ENCODE data around the gene GPBP1L1.
"Not testable (repeated sequence)": the region's sequence is repeated elsewhere in the genome, so short reads cannot be mapped to it uniquely, and the experiment has no call there.

GPBP1L1 gene

GRCh38 chr1:45682942-45683341 lies 3.4 kb downstream of the GPBP1L1 start:
- Histone ChIP-seq H3K4me3 (replicated peaks; ENCODE audit: insufficient read depth, low read length) (no peak overlapping the region), H3K27ac (replicated peaks) (no peak overlapping the region), H3K27me3 (ENCODE audit: insufficient read depth, poor library complexity, severe bottlenecking) (no peaks in the 10 kb centered on the region)
- TF ChIP-seq POLR2AphosphoS5 (IDR thresholded peaks at IDR 0.05; ENCODE audit: low read depth) (no peak), GABPA (IDR thresholded peaks at IDR 0.05; ENCODE audit: low read depth) (no peak), SPI1 (IDR thresholded peaks at IDR 0.05; ENCODE audit: borderline replicate concordance, low read depth) (no peak)
- TF ChIP-seq, protein P1, sequence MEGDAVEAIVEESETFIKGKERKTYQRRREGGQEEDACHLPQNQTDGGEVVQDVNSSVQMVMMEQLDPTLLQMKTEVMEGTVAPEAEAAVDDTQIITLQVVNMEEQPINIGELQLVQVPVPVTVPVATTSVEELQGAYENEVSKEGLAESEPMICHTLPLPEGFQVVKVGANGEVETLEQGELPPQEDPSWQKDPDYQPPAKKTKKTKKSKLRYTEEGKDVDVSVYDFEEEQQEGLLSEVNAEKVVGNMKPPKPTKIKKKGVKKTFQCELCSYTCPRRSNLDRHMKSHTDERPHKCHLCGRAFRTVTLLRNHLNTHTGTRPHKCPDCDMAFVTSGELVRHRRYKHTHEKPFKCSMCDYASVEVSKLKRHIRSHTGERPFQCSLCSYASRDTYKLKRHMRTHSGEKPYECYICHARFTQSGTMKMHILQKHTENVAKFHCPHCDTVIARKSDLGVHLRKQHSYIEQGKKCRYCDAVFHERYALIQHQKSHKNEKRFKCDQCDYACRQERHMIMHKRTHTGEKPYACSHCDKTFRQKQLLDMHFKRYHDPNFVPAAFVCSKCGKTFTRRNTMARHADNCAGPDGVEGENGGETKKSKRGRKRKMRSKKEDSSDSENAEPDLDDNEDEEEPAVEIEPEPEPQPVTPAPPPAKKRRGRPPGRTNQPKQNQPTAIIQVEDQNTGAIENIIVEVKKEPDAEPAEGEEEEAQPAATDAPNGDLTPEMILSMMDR (IDR thresholded peaks at IDR 0.05; ENCODE audit: insufficient read depth, low read length), result no peak
- DNase-seq (ENCODE audit: low read depth in 1 of 2, low spot score in 1 of 2), result no peak

GRCh38 chr1:45679123-45679522 lies 7.2 kb downstream of the GPBP1L1 start:
- H3K4me3 ChIP-seq (replicated peaks; ENCODE audit: insufficient read depth, low read length), result no peak overlapping the region
- no peak for TF ChIP-seq GABPA (IDR thresholded peaks at IDR 0.05; ENCODE audit: low read depth)
- no peak for TF ChIP-seq SPI1 (IDR thresholded peaks at IDR 0.05; ENCODE audit: borderline replicate concordance, low read depth)
- TF ChIP-seq, protein P2, sequence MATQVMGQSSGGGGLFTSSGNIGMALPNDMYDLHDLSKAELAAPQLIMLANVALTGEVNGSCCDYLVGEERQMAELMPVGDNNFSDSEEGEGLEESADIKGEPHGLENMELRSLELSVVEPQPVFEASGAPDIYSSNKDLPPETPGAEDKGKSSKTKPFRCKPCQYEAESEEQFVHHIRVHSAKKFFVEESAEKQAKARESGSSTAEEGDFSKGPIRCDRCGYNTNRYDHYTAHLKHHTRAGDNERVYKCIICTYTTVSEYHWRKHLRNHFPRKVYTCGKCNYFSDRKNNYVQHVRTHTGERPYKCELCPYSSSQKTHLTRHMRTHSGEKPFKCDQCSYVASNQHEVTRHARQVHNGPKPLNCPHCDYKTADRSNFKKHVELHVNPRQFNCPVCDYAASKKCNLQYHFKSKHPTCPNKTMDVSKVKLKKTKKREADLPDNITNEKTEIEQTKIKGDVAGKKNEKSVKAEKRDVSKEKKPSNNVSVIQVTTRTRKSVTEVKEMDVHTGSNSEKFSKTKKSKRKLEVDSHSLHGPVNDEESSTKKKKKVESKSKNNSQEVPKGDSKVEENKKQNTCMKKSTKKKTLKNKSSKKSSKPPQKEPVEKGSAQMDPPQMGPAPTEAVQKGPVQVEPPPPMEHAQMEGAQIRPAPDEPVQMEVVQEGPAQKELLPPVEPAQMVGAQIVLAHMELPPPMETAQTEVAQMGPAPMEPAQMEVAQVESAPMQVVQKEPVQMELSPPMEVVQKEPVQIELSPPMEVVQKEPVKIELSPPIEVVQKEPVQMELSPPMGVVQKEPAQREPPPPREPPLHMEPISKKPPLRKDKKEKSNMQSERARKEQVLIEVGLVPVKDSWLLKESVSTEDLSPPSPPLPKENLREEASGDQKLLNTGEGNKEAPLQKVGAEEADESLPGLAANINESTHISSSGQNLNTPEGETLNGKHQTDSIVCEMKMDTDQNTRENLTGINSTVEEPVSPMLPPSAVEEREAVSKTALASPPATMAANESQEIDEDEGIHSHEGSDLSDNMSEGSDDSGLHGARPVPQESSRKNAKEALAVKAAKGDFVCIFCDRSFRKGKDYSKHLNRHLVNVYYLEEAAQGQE (IDR thresholded peaks at IDR 0.05; ENCODE audit: insufficient replicate concordance, low read depth), result no peak
- TF ChIP-seq, protein P1 (IDR thresholded peaks at IDR 0.05; ENCODE audit: insufficient read depth, low read length), result no peak
- DNase-seq (ENCODE audit: low read depth in 1 of 2, low spot score in 1 of 2), result peak in 1 of 2 experiments; percentile 9
- no peak overlapping the region for H3K27ac ChIP-seq (replicated peaks)
- H3K27me3 ChIP-seq (ENCODE audit: insufficient read depth, poor library complexity, severe bottlenecking), result no peaks in the 10 kb centered on the region

DNA sequence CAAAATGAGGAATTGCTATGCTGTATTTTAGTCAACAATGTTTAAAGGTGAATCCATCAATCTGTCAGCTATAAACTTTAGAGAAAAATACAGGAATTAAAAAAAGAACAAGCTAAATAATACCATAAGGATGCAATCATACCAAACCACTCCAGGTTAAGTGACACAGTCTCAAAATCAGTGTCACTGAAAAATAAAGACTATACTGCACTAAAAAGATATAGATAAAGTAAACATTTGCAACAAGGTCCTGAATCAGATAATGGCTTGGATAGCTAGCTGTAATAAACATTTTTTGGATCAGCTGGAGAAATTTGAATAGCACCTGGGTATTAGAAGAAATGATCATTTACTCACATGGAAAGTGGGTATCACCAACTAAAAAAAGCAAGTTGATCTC lies 7.8 kb downstream of the GPBP1L1 start:
- no peak for TF ChIP-seq POLR2AphosphoS5 (IDR thresholded peaks at IDR 0.05; ENCODE audit: low read depth)
- TF ChIP-seq GABPA (IDR thresholded peaks at IDR 0.05; ENCODE audit: low read depth), result no peak
- TF ChIP-seq, protein P2 (IDR thresholded peaks at IDR 0.05; ENCODE audit: insufficient replicate concordance, low read depth), result no peak
- TF ChIP-seq, protein P1 (IDR thresholded peaks at IDR 0.05; ENCODE audit: insufficient read depth, low read length), result no peak
- no peak for TF ChIP-seq SPI1 (IDR thresholded peaks at IDR 0.05; ENCODE audit: borderline replicate concordance, low read depth)
- no peak overlapping the region for H3K27ac ChIP-seq (replicated peaks)
- no peak overlapping the region for H3K4me3 ChIP-seq (replicated peaks; ENCODE audit: insufficient read depth, low read length)
- H3K27me3 ChIP-seq (ENCODE audit: insufficient read depth, poor library complexity, severe bottlenecking), result no peaks in the 10 kb centered on the region
- DNase-seq (ENCODE audit: low read depth in 1 of 2, low spot score in 1 of 2), result no peak

- Histone ChIP-seq H3K27ac (replicated peaks) (no peak overlapping the region), H3K4me3 (replicated peaks; ENCODE audit: insufficient read depth, low read length) (no peak overlapping the region), H3K27me3 (ENCODE audit: insufficient read depth, poor library complexity, severe bottlenecking) (no peaks in the 10 kb centered on the region)
- TF ChIP-seq, protein P2 (IDR thresholded peaks at IDR 0.05; ENCODE audit: insufficient replicate concordance, low read depth), result no peak
- TF ChIP-seq SPI1 (IDR thresholded peaks at IDR 0.05; ENCODE audit: borderline replicate concordance, low read depth) (no peak), POLR2AphosphoS5 (IDR thresholded peaks at IDR 0.05; ENCODE audit: low read depth) (no peak), GABPA (IDR thresholded peaks at IDR 0.05; ENCODE audit: low read depth) (no peak)
- TF ChIP-seq, protein P1 (IDR thresholded peaks at IDR 0.05; ENCODE audit: insufficient read depth, low read length), result no peak
- no peak for DNase-seq (ENCODE audit: low read depth in 1 of 2, low spot score in 1 of 2)
Observed at GRCh38 chr1:45677751-45678245, 8.5 kb downstream of the GPBP1L1 start.

DNA sequence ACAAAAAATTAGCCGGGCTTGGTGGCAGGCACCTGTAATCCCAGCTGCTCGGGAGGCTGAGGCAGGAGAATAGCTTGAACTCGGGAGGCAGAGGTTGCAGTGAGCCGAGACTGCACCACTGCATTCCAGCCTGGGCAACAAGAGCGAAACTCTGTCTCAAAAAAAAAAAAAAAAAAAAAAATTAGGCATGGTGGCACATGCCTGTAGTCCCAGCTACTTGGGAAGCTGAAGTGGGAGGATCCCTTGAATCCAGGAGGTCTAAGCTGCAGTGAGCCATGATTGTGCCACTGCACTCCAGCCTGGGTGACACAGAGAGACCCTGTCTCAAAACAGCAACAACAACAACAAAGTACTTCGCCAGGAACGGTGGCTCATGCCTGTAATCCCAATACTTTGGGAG lies 9.8 kb downstream of the GPBP1L1 start:
- not testable (repeated sequence) for H3K27me3 ChIP-seq (ENCODE audit: insufficient read depth, poor library complexity, severe bottlenecking); DNase-seq (ENCODE audit: low read depth in 1 of 2, low spot score in 1 of 2); H3K27ac ChIP-seq (replicated peaks); H3K4me3 ChIP-seq (replicated peaks; ENCODE audit: insufficient read depth, low read length)

Measured in HL-60 (cell line).